ENCODE results near the gene KCNH8.
"Not testable (repeated sequence)": the region's sequence is repeated elsewhere in the genome, so short reads cannot be mapped to it uniquely, and the experiment has no call there.

Gene KCNH8

DNA sequence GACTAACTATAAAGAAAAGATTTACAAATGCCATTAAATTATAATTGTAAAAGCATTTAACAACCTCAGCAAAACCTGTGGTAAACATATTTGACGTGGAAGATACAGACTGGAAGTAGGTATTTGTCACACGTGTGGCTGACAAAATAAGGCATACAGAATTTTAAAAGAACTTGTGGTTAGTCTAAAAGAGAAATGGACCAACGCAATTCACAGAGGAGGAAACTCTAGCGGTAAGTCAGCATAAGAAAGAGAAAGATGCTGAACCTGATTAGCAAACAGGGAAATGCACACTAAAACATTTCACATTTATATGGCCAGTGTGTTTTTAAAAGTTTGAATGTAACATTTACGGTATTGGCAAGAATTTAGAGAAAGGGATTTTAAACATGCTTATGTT lies 35.3 kb downstream of the KCNH8 start:
- DNase-seq, result no peak

DNA sequence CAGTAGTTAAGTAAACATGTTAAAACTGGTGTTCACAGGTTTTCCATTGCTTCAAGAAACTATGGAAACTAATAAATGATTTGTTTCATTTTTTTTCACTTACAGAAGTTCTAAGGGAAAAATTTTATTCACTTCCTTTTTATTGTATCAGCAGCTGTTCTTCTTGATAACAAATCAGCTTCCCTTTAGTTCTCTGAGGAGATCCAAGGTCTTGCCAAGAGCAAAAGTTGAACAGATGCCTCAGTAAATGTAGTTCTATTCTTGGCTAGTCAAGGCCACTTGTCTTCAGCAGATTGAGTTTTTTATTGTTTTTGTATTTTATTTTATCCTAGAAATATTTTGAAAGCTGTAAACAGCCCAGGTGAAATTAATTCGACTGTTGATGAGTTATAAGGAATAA lies 41.8 kb downstream of the KCNH8 start:
- no peak for DNase-seq

DNA sequence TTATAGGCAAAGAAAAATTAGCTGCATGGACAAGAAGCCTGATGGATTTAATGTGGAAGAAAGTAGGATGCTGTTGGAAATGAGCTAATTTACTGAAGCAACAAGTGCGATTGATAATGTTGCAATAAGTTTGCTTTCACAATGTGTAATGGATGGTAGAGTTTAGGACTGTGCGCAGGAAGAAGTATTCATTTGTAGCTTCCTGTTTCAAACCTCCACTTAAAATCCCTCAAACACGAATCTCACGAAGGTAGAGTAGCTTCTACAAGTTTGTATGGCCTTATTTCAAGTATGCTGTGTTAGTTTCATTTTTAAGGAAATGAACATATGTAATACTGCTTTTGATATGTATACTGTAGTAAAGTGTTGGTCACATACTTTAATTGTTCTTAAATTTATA lies 42.3 kb downstream of the KCNH8 start:
- DNase-seq, result no peak

DNA sequence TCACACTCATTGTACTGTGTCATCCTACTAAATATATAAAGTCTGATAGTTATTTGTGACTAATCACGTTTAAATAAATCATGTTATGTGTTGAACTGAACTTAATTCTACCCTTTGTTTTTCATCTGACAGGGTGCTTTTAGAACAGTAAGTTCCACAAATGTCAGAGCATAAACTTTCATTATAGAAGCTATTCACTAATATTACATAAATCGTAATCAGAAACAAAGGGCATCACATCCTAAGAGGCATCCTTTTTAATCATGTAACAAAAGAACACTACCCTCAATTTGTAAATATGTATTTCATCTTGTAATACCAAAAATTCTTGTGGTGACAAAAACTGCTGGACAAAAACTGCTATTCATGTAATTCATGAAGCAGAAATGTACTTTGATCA lies 50.8 kb downstream of the KCNH8 start:
- no peak for DNase-seq

DNA sequence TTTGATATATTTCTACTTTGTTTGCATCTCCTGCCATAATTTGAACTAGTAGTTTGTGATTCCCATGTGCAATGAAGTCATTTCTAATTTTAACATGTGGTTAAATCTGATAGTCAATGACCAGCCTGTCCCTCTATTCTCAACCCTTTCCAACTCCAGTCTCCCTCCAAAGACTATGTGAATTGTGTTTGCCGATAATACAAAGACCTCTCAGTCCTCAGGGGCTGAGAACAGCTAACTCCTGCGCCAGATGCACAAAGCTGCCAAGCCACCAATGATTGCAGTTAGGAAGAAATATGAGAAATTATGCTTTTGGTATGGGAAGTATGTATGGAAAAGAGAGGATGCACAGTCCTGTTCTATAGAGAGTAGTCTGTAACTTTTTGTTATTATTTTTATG lies 54.0 kb downstream of the KCNH8 start:
- no peak for DNase-seq

DNA sequence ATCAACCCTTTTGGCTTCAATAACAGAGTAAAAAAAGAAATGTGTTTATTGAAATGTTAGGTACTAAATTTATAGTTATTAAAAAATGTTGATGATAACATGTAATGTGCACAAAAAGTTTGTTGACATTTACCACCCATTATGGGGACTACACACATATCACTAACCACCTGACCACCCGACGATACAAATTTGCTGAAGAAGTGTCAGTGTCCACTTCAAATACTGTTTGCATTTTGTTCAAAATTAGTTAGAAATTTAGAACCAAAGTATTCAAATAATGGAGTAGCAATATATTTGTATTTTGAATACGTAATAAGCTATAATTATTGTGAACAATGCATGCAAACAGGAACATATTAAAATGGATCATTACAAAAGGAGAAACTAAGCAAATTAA lies 54.4 kb downstream of the KCNH8 start:
- DNase-seq, result no peak

DNA sequence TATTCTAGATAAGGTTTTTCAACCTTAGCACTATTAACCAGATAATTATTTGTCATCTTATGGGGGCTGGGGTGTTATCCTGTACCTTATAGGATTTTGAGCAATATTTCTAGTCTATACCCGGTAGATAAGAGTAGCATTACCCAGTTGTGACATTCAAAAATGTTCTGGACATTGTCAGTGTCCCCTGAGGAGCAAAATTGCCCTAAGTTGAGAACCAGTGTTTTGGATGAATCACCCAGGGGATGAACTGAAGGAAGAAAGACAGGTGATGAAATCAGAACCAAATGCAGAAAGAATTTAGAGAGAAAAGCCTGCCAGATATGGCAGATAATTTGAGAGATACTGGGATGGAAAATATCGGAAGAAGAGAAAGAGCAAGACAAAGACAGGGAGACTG lies 58.2 kb downstream of the KCNH8 start:
- DNase-seq, result no peak

DNA sequence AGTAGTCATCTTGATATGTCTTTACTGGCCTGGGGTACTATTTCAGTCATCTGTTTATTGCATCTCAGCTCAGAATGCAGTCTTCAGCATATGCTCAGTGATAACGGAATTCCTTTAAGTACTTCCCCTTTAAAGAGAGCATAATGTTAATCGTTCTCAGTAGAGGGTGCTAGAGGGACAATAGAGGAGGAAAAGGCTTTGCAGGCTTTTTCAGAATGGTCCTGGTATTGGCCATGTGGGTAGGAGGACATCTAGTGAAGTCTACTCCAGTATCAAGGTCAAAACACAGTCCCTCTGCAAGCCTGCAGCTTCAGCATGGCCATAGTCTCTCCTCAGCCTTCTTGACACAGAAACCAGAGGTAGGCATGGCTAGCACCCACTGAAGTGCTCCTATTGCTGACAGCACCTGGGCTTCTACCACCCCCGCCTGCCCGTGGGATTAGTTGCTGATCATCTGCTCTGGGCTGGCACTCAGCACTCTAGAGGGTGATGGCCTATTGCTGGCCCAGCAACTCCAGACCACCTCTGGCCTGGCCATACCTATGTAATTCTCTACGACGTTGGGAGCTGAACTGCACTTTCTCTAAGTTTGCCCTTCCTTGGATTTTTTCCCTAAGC lies 65.4 kb downstream of the KCNH8 start:
- DNase-seq, result no peak

DNA sequence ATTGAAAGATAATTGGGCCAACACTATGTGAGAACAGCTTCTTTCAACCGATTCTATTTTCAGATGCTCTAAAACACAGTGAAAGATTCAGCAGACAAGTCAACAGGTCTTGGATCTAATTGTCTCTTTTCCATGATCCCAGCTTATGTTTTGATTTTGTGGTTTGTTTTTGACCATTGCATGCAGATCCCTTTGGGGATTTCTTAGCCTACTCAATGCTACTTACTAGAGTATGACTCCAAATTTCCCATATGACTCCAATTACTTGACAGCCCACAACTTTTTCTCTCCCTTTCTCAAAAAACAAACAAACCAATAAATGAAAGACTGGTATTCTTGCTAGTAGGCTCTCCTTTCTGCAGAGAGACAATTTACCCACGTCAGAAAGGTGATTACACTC lies 67.1 kb downstream of the KCNH8 start:
- no peak for DNase-seq

DNA sequence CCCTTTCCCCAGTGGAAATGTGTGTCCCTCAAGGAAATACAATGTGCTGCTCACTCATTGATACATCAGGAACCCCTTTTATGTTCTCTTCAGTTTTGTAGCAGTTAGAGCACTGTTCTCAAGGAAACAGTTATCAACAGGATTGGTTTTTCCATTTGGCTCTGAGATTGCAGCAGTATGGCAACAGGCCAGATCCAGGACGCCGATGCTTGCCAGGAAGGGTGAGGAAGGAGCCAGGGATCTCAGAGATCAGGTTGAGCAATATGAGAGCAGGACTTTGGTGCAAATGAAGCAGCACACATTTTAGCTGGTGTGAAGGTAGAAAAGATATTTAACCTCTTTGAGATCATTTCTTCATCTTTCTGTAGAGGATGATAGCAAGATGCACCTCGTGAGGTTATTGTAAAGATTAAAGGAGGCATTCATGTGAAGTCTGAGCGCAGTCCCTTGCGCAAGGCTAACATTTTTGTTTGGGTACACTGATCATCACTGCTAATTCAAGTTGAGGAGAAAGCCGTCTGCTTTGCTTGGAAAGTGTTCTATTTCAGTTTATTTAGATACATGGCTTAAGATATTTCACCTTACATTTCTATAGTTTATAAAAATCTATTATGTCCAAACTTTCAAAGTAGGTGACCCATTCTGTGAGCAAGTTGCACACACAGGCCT lies 68.5 kb downstream of the KCNH8 start:
- no peak for DNase-seq

DNA sequence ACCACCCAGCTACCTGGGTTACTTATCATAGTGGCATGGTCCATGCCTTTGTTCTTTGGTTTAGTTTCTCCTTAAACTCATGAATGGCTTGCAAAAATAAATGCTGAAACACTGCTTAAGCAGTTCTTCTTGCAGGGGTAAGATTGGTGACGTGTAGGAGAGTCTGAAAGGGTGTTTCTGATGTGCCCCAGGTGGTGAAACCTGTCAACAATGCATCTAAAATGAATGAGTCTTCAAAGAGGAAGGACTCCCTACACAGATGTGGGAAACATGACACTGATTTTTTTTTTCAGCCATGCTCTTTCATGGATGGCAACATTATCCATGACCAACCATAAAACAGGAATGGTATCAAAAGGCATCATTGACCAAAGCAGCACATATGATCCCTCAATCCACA lies 72.0 kb downstream of the KCNH8 start:
- no peak for DNase-seq

DNA sequence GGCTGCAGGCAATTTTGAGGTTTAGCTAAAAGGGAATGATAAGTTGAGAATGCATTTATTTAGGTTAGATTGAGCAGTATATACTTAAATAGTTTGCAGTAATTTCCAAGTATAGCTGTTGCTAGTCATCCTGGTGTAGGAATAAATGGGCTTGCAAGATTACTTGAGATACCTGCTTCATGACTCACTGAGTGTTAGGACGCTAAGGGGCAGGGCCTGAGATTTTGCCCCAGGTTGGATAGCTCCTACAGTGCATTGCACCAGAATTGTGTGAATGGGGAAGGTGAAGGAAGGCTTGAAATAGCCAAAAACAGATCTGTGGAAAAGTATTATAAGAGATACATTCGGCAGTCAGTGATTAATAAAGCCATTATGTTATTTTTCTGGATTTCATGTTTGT lies 72.8 kb downstream of the KCNH8 start:
- DNase-seq, result no peak

DNA sequence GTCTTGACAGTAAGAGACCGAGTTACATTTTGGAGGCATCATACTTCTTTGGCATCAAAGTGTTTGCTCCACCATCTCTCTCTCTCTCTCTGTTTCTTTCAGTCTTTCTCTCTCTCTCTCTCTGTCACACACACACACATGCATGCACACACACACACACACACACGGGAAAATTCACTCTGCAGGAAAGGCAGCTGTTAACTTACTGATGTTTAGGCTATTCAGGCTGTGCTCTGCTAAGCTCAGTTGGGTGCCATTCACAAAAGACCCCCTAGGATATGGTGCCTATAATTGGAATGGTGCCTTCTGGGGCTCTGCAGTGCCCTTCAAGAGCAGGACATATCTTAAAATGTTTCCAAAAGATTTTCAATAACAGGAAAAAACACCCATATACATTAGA lies 78.2 kb downstream of the KCNH8 start:
- no peak for DNase-seq

DNA sequence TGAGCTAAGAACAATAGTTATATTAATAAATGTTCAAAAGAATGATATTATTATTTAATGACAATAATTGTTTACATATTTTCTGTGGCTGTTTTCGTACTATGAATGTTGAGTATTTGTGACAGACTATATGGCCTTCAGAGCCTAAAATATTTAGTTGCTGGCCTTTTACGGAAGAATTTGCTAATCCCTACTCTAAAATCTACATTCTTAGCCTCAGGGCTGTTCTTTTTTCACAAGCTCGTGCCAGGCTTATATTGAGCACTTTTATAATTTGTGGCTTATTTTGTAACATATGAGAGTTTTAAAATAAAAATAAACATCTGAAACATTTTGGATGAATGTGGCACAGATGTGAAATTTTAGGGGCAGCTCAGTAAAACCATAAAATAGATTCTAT lies 79.9 kb downstream of the KCNH8 start:
- no peak for DNase-seq

DNA sequence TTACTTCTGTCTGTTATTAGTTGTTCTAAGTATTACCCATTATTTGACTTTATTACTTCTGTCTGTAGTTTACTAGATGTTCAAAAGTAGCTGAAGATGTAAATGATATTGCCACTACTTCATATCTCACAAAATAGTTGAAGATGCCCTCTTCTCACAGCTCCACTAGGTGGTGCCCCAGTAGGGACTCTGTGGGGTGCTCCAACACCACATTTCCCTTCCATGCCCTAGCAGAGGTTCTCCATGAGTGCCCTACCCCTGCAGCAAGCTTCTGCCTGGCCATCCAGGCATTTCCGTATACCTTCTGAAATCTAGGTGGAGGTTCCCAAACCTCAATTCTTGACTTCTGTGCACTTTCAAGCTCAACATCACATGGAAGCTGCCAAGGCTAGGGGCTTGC lies 80.8 kb downstream of the KCNH8 start:
- no peak for DNase-seq

DNA sequence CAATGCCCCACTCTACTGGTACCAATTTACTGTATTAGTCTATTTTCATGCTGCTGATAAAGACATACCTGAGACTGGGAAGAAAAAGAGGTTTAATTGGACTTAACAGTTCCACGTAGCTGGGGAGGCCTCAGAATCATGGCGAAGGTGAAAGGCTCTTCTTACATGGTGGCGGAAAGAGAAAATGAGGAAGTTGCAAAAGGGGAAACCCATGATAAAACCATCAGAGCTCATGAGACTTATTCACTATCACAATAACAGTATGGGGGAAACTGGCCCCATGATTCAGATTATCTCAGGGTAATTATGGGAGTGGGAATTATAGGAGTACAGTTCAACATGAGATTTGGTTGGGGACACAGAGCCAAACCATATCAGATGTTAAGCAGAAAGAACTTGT lies 81.6 kb downstream of the KCNH8 start:
- not testable (repeated sequence) for DNase-seq

DNA sequence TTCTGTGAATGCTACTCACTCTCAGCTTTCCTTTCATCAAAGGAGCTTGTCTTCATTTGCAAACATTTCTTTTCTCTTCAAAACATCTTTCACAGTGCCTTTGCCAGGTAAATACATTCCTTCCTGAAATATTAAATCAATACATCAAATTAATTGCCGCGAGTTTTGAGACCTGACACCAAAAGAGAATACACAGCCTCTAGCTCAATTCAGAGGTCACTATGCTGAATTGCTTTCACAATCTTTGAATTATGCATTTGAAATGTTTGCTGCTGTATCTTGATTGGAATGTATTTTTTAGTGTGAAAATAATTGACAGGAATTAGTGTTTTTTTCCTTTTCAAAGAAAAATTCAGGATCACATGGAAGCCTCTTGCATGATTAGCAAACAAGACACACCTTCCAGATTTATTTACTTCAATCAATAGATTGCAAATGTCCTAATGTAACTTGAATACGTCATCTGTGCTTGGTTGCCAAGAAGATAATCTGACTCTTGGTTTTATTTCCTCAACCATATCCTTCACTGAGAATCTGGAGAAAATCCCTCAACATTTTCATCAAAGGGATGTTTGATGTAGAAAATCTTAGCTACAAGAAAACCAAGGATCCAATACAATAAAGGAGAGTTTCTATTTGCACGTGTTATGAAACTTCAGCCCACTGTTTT lies 83.6 kb downstream of the KCNH8 start:
- no peak for DNase-seq

DNA sequence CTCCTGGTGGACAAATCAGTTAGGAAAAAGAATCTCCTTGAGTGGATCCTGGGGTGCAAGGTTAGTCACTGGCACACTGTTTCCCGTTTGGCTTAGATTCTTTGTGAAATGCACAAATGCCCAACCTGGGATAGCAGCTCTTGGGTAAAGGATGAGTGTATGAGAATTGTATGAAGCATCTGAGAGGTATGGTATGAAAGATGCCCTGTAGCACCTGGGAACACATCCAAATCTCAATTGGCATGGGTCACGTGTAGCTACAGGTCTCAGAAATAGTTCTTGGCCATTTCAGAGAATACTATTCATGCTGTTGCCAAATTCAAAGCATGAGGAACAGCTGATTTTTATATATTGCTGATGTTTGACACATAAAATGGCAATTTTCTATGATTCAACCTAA lies 84.3 kb downstream of the KCNH8 start:
- no peak for DNase-seq

DNA sequence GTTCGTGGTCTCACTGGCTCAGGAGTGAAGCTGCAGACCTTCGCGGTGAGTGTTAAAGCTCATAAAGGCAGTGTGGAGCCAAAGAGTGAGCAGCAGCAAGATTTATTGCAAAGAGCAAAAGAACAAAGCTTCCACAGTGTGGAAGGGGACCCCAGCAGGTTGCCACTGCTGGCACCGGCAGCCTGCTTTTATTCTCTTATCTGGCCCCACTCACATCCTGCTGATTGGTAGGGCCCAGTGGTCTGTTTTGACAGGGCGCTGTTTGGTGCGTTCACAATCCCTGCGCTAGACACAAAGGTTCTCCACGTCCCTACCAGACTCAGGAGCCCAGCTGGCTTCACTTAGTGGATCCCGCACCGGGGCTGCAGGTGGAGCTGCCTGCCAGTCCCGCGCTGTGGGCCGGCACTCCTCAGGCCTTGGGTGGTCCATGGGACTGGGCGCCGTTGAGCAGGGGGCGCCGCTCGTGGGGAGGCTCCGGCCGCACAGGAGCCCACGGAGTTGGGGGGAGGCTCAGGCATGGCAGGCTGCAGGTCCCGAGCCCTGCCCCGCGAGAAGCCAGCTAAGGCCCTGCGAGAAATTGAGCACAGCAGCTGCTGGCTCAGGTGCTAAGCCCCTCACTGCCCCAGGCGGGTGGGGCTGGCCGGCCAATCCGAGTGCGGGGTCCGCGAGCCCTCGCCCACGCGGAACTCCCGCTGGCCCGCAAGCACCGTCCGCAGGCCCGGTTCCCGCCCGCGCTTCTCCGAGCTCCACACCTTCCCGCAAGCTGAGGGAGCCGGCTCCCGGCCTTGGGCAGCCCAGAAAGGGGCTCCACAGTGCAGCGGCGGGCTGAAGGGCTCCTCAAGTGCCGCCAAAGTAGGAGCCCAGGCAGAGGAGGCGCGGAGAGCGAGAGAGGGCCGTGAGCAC lies 85.8 kb downstream of the KCNH8 start:
- not testable (repeated sequence) for DNase-seq

DNA sequence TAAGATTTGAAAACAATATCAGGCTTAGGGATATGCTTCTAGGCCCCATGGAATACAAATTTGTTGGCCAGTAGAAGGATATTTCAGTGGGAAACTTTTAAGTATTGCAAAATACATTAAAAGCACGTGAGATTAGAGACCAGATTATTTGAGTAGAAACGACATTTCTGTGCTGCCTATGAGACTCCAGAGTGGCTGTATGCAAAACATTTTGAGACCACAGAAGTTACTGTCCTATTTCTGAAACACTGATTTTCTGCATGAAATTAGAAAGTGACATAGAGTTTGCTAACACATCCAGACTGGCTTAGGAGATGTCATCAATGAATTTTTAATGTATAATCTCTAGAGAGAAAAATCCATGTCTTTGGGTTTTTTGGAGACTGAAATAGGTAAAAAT lies 99.8 kb downstream of the KCNH8 start:
- no peak for DNase-seq

DNA sequence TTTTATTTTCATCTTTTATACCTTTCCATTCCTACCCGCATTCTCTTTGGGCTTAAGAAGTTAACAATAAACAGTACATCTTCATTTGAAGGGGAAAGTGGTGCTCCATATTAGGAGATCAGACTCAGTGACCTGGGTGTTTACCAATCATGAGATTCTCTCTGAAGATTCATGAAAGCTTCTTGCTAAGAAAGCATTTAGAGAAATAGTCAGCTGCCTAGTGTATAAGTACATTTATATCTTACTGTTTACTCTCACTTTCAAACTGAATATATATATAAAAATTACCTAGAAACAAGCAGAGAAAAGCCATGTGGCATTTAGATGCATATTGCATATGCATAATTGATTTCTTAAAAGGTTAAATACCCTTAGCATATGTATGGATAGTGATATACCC lies 100.5 kb downstream of the KCNH8 start:
- DNase-seq, result no peak

DNA sequence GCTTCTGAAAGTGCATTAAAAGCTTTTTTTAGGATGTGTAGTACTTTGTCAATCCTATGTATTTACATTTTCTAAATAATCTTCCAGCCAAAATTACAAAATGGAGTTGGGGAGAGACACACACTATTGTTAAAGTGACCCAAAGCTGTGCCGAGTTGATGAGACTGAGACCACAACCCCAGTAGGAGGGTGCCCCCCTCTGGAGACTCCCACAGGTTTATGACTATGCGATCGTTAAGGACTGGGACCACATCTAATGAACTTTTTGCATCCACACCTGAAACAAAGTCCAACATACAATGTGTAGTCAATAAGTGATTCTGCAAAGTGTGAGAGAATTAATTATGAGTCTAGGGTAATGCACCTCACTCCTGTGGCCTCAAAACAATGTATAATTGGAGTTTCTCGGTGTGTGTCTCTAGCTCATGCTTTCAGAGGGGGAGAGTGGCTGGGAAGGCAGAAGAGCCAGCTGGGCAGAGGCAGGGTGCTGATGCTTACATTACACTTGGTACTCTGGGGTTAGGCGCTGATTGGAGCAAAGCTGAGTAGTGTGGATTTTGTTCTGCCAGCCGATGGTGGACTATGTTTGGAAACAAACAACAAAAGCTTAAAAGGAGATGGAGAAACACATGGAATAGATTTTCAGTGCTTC lies 102.8 kb downstream of the KCNH8 start:
- DNase-seq, result no peak

DNA sequence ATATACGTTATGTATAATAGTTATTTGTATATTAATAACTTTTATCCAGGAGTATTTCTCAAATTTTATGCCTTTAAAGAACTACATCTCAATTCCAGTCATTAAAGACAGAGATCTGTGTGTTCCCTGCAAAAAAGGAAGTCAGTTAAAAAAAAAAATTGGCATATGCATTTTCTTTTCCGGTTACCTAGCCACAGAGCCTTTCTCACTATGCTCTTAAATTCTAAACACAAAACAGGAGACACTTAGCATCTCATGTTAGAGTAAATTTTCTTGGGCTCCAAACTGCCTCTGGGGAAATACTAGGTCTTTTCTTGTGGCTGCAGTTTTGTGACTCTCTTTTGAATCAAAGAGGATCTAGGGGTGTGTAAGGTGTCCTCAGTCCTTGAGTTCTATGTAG lies 105.9 kb downstream of the KCNH8 start:
- no peak for DNase-seq

Data from NCI-H510A (cell line).